IMR-90 (cell line): Measurements from ENCODE around the gene ANKRD44. TPM values are rescaled to one million over a fixed set of nuclear protein-coding genes. Genes with fewer than 3 reads are reported as not detected.
A peak's percentile ranks its signal among the peaks of the same experiment; 100 is the strongest.

Experiments used
- ATAC-seq: fragments of 200-7000 bp; cut with Tn5 transposase; 2 replicates; pipeline ENCODE4 v1.9.1; 2020; ENCODE audit warnings: low read depth, mild to moderate bottlenecking, moderate library complexity
- BruUV-seq: library from RNA; stranded (reverse); fragments of 400-500 nt; replicated peaks from 2 replicates; lab custom pipeline; 2021; lab: Mats Ljungman, UMichigan
- CTCF ChIA-PET: fragments of 300-600 bp; formaldehyde crosslinking; extraction: SDS; loops from one replicate; lab custom pipeline; 2021; ENCODE audit warnings: antibody characterized with exemption; lab: Yijun Ruan, JAX
- POLR2A ChIA-PET: fragments of 300-600 bp; sonication (Branson Sonifier 250); formaldehyde crosslinking; loops from one replicate; lab custom pipeline; 2022; ENCODE audit warnings: antibody characterized with exemption; ENCODE audit not compliant: unreplicated experiment; lab: Charles Lee
- DNase-seq: peaks from one replicate; pipeline ENCODE4 v3.0.0; 2013
- H2AFZ ChIP-seq: replicated peaks from 2 replicates; pipeline ENCODE3; 2013; ENCODE audit warnings: low read length, mild to moderate bottlenecking; ENCODE audit not compliant: poor library complexity
- H2AK5ac ChIP-seq: 2 replicates; pipeline ENCODE4 v1.6.1; 2013; ENCODE audit warnings: low read depth, low read length, inconsistent platforms
- H2AK9ac ChIP-seq: replicated peaks from 2 replicates; pipeline ENCODE3; 2013; ENCODE audit warnings: mild to moderate bottlenecking, low read depth, low read length, moderate library complexity; ENCODE audit not compliant: poor library complexity
- H2BK120ac ChIP-seq: 2 replicates; pipeline ENCODE4 v1.6.1; 2013; ENCODE audit warnings: low read depth, low read length, inconsistent platforms
- H2BK15ac ChIP-seq: 3 replicates; pipeline ENCODE4 v1.6.1; 2013; ENCODE audit warnings: low read depth, low read length, inconsistent platforms
- H2BK20ac ChIP-seq: 2 replicates; pipeline ENCODE4 v1.6.1; 2013; ENCODE audit warnings: low read depth, mild to moderate bottlenecking, inconsistent platforms, low read length, moderate library complexity
- H2BK5ac ChIP-seq: 2 replicates; pipeline ENCODE4 v1.6.1; 2013; ENCODE audit warnings: mild to moderate bottlenecking, low read depth, low read length, inconsistent platforms; ENCODE audit not compliant: poor library complexity, severe bottlenecking
- H3K14ac ChIP-seq: replicated peaks from 2 replicates; pipeline ENCODE4 v1.6.1; 2013; ENCODE audit warnings: low read depth, low read length, inconsistent platforms
- H3K18ac ChIP-seq: 2 replicates; pipeline ENCODE4 v1.6.1; 2013; ENCODE audit warnings: low read depth, low read length, control low read depth
- H3K23ac ChIP-seq: 2 replicates; pipeline ENCODE4 v1.6.1; 2013; ENCODE audit warnings: low read depth, low read length, inconsistent platforms
- H3K27ac ChIP-seq: 2 replicates; pipeline ENCODE4 v1.5.1; 2013; ENCODE audit warnings: mild to moderate bottlenecking, control low read depth, low read length; ENCODE audit not compliant: insufficient read depth
- H3K27me3 ChIP-seq: 2 replicates; pipeline ENCODE4 v1.6.1; 2013; ENCODE audit warnings: low read length; ENCODE audit not compliant: control insufficient read depth, insufficient read depth
- H3K36me3 ChIP-seq: 2 replicates; pipeline ENCODE4 v1.6.1; 2013; ENCODE audit warnings: low read length, mixed read lengths; ENCODE audit not compliant: control insufficient read depth, insufficient read depth
- H3K4ac ChIP-seq: 2 replicates; pipeline ENCODE4 v1.6.1; 2013; ENCODE audit warnings: low read depth, low read length, inconsistent platforms
- H3K4me1 ChIP-seq: 2 replicates; pipeline ENCODE4 v1.6.1; 2013; ENCODE audit warnings: low read length, mixed read lengths; ENCODE audit not compliant: control insufficient read depth, insufficient read depth
- H3K4me2 ChIP-seq: 2 replicates; pipeline ENCODE4 v1.6.1; 2013; ENCODE audit warnings: low read depth, mild to moderate bottlenecking, control low read depth, low read length, moderate library complexity
- H3K4me3 ChIP-seq: 2 replicates; pipeline ENCODE4 v1.5.1; 2013; ENCODE audit warnings: low read depth, mild to moderate bottlenecking, control low read depth, low read length, moderate library complexity; ENCODE audit not compliant: insufficient read depth
- H3K56ac ChIP-seq: 2 replicates; pipeline ENCODE4 v1.6.1; 2013; ENCODE audit warnings: low read length, inconsistent platforms; ENCODE audit not compliant: insufficient read depth; ENCODE audit errors: extremely low read depth
- H3K79me1 ChIP-seq, 2 experiments: 2 replicates each; pipeline ENCODE4 v1.6.1; 2013; ENCODE audit warnings: low read length in 2 of 2, inconsistent platforms in 1 of 2, low read depth in 1 of 2
- H3K9ac ChIP-seq: 2 replicates; pipeline ENCODE4 v1.6.1; 2013; ENCODE audit warnings: low read depth, low read length, control low read depth
- H3K9me1 ChIP-seq: 2 replicates; pipeline ENCODE4 v1.6.1; 2013; ENCODE audit warnings: low read length, inconsistent platforms; ENCODE audit not compliant: insufficient read depth
- H3K9me3 ChIP-seq: 2 replicates; pipeline ENCODE4 v1.6.1; 2013; ENCODE audit warnings: low read length; ENCODE audit not compliant: control insufficient read depth, insufficient read depth
- H4K20me1 ChIP-seq: 2 replicates; pipeline ENCODE4 v1.6.1; 2013; ENCODE audit warnings: low read length, inconsistent platforms; ENCODE audit not compliant: insufficient read depth
- H4K5ac ChIP-seq: 2 replicates; pipeline ENCODE4 v1.6.1; 2013; ENCODE audit warnings: mild to moderate bottlenecking, low read depth, low read length, control low read depth
- H4K8ac ChIP-seq, 2 experiments: 2 replicates each; pipeline ENCODE4 v1.6.1; 2013; ENCODE audit warnings: low read depth in 2 of 2, low read length in 2 of 2, control low read depth in 1 of 2, inconsistent platforms in 1 of 2
- H4K91ac ChIP-seq: 2 replicates; pipeline ENCODE4 v1.6.1; 2013; ENCODE audit warnings: low read depth, low read length, inconsistent platforms; ENCODE audit not compliant: insufficient read depth
- BHLHE40 ChIP-seq: fragments of 150-350 bp; IDR thresholded peaks from 2 replicates; pipeline ENCODE4 v1.6.1; 2016; ENCODE audit warnings: mild to moderate bottlenecking, low read depth, low read length
- CEBPB ChIP-seq: IDR thresholded peaks from 2 replicates; pipeline ENCODE4 v1.6.1; 2012; ENCODE audit warnings: low read depth, low read length, improper control_type of control experiment
- CHD1 ChIP-seq: IDR thresholded peaks from 2 replicates; pipeline ENCODE4 v1.6.1; 2012; ENCODE audit warnings: low read depth, low read length, improper control_type of control experiment
- FOS ChIP-seq: fragments of 150-350 bp; IDR thresholded peaks from 2 replicates; pipeline ENCODE4 v1.6.1; 2016; ENCODE audit warnings: low read depth, low read length
- MAFK ChIP-seq: IDR thresholded peaks from 2 replicates; pipeline ENCODE4 v1.6.1; 2012; ENCODE audit warnings: low read depth, low read length, improper control_type of control experiment
- MAZ ChIP-seq: IDR thresholded peaks from 2 replicates; pipeline ENCODE4 v1.6.1; 2012; ENCODE audit warnings: low read depth, mild to moderate bottlenecking, low read length, improper control_type of control experiment, moderate library complexity, borderline replicate concordance
- MXI1 ChIP-seq: IDR thresholded peaks from 2 replicates; pipeline ENCODE4 v1.6.1; 2012; ENCODE audit warnings: low read depth, mild to moderate bottlenecking, low read length, moderate library complexity, borderline replicate concordance
- NFE2L2 ChIP-seq: fragments of 150-350 bp; IDR thresholded peaks from 2 replicates; pipeline ENCODE4 v1.6.1; 2016; ENCODE audit warnings: low read depth, mild to moderate bottlenecking, low read length
- POLR2A ChIP-seq: IDR thresholded peaks from 2 replicates; pipeline ENCODE4 v1.6.1; 2012; ENCODE audit warnings: mild to moderate bottlenecking, low read depth, low read length
- RAD21 ChIP-seq: IDR thresholded peaks from 2 replicates; pipeline ENCODE4 v1.6.1; 2012; ENCODE audit warnings: low read length, improper control_type of control experiment
- RCOR1 ChIP-seq: IDR thresholded peaks from 2 replicates; pipeline ENCODE4 v1.6.1; 2012; ENCODE audit warnings: mild to moderate bottlenecking, low read length, improper control_type of control experiment; ENCODE audit not compliant: insufficient replicate concordance
- RFX5 ChIP-seq: IDR thresholded peaks from 2 replicates; pipeline ENCODE4 v1.8.0; 2012; ENCODE audit warnings: low read depth, mild to moderate bottlenecking, low read length, moderate library complexity
- SMC3 ChIP-seq: fragments of 150-350 bp; IDR thresholded peaks from 2 replicates; pipeline ENCODE4 v1.6.1; 2016; ENCODE audit warnings: low read depth, mild to moderate bottlenecking, antibody characterized with exemption, low read length, moderate library complexity
- USF2 ChIP-seq: fragments of 150-350 bp; IDR thresholded peaks from 2 replicates; pipeline ENCODE4 v1.6.1; 2017; ENCODE audit warnings: mild to moderate bottlenecking, antibody characterized with exemption, low read length, low read depth
- WGBS, 2 experiments: methylation state at CpG; one replicate each; pipeline versions ENCODE4 v1.1.5 to v1.1.7; 2013; ENCODE audit warnings: missing lambda C conversion rate in 2 of 2; ENCODE audit not compliant: insufficient read length in 1 of 2; ENCODE audit errors: extremely low coverage in 2 of 2; 5-methylcytosine and 5-hydroxymethylcytosine counted together
- dilution Hi-C: fragments of 300-500 bp; cut with HindIII; formaldehyde crosslinking; loops from one replicate; pipeline ENCODE4 v1.14.3; 2018; ENCODE audit warnings: low sequenced_read_pairs; ENCODE audit not compliant: unreplicated experiment
- in situ Hi-C: fragments of 300-500 bp; cut with MboI; formaldehyde crosslinking; loops from 3 replicates; pipeline ENCODE4 v1.14.3; 2019; ENCODE audit warnings: low sequenced_read_pairs, inconsistent platforms, mixed read lengths
- intact Hi-C: fragments of 100-400 bp; cut with micrococcal nuclease; formaldehyde crosslinking; loops from 2 replicates; pipeline ENCODE4 v1.10.0; 2022
- polyA plus RNA-seq, 3 experiments: library from polyadenylated mRNA; depleted of rRNA; stranded (reverse); fragments of >200 nt; gene quantifications; 2 replicates each; pipeline ENCODE4 v1.2.3, GENCODE V29; 2012; ENCODE audit warnings: low replicate concordance in 1 of 3
- total RNA-seq: library from RNA; depleted of rRNA; stranded (reverse); fragments of >200 nt; gene quantifications from 2 replicates; pipeline ENCODE4 v1.2.3, GENCODE V29; 2012
- TF ChIP-seq, protein P1 (sequence below): fragments of 150-350 bp; IDR thresholded peaks from 2 replicates; pipeline ENCODE4 v1.6.1; 2016; ENCODE audit warnings: low read depth, mild to moderate bottlenecking, low read length, moderate library complexity, borderline replicate concordance
- TF ChIP-seq, protein P2 (sequence below): conservative IDR thresholded peaks from 2 replicates; pipeline ENCODE4 v1.5.1; 2012; ENCODE audit warnings: mild to moderate bottlenecking, low read depth, low read length, improper control_type of control experiment

Gene ANKRD44
- total and polyA plus RNA-seq, 2 of the 4 experiments (the other 2 are of a cell fraction): 5.2 to 15.6 TPM

DNA sequence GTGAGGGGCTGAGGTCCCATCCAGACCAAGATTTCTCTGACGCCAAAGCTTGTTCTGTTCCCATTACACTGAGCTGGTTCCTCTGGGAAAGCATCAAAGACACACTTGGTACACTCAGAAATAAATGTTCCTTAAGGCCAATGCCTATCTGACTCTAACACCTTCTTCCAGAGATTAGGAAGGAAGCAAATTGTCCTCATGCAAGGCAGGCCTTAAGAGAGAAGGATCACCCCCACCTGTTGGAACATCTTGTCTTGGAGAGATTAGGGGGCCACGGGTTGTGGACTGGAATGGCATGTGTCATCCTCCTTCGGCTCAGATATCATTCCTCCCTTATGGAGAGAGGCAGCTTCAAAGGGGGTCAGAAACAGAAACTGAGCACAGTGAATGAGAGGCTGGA lies 100.2 kb downstream of the ANKRD44 start:
- Histone ChIP-seq H3K27ac (no peak overlapping the region), H4K5ac (no peak overlapping the region), H2BK120ac (no peak overlapping the region), H2AFZ (no peak overlapping the region), H3K9me3 (no peaks in the 10 kb centered on the region), H3K27me3 (no peaks in the 10 kb centered on the region), H3K18ac (no peak overlapping the region), H3K4me1 (peaks cover 2% of the 10 kb centered on the region), H4K91ac (no peak overlapping the region), H3K79me1 (peaks cover 0 to 10% of the 10 kb centered on the region in 2 experiments; a peak in 1 of 4 replicates), H2BK20ac (no peak overlapping the region), H2BK15ac (no peak overlapping the region), H4K20me1 (no peaks in the 10 kb centered on the region), H2AK9ac (no peak overlapping the region), H2AK5ac (no peak overlapping the region; the same call in 1 of the 2 replicates), H3K9me1 (peaks cover 12% of the 10 kb centered on the region), H3K4me2 (no peak overlapping the region), H3K23ac (peak overlapping the region; percentile 16; the same call in 1 of the 2 replicates), H3K9ac (no peak overlapping the region), H3K36me3 (no peaks in the 10 kb centered on the region), H4K8ac (no peak overlapping the region), H3K14ac (no peak overlapping the region; the same call in 1 of the 2 replicates), H3K56ac (no peak overlapping the region), H3K4ac (no peak overlapping the region), H3K4me3 (no peak overlapping the region), H2BK5ac (no peak overlapping the region)
- ATAC-seq: no peak
- DNase-seq: no peak
- WGBS, 2 experiments: no CpG with 5 or more reads among the region's 3 CpGs
- dilution Hi-C loops (no loop called here), in situ Hi-C loops (no loop called here), intact Hi-C loops (no loop called here)
- ChIA-PET POLR2A (no interaction called here), CTCF (interaction anchor here (1.1 kb wide), 1 partner anchor 20 kb away, joined by 5 read pairs; no protein-coding TSS in a partner anchor)
- TF ChIP-seq RCOR1 (no peak), CHD1 (no peak), POLR2A (no peak), MAZ (no peak), NFE2L2 (no peak), RAD21 (no peak), CEBPB (no peak), SMC3 (no peak), USF2 (no peak), MXI1 (no peak), RFX5 (no peak), BHLHE40 (no peak), FOS (no peak), MAFK (no peak)
- TF ChIP-seq, protein P1, sequence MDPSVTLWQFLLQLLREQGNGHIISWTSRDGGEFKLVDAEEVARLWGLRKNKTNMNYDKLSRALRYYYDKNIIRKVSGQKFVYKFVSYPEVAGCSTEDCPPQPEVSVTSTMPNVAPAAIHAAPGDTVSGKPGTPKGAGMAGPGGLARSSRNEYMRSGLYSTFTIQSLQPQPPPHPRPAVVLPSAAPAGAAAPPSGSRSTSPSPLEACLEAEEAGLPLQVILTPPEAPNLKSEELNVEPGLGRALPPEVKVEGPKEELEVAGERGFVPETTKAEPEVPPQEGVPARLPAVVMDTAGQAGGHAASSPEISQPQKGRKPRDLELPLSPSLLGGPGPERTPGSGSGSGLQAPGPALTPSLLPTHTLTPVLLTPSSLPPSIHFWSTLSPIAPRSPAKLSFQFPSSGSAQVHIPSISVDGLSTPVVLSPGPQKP: no peak
- TF ChIP-seq, protein P2, sequence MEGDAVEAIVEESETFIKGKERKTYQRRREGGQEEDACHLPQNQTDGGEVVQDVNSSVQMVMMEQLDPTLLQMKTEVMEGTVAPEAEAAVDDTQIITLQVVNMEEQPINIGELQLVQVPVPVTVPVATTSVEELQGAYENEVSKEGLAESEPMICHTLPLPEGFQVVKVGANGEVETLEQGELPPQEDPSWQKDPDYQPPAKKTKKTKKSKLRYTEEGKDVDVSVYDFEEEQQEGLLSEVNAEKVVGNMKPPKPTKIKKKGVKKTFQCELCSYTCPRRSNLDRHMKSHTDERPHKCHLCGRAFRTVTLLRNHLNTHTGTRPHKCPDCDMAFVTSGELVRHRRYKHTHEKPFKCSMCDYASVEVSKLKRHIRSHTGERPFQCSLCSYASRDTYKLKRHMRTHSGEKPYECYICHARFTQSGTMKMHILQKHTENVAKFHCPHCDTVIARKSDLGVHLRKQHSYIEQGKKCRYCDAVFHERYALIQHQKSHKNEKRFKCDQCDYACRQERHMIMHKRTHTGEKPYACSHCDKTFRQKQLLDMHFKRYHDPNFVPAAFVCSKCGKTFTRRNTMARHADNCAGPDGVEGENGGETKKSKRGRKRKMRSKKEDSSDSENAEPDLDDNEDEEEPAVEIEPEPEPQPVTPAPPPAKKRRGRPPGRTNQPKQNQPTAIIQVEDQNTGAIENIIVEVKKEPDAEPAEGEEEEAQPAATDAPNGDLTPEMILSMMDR: no peak
- BruUV-seq: no TSS peak
